ENCODE data around the gene TBX18. TPM values are rescaled to one million over a fixed set of nuclear protein-coding genes. Genes with fewer than 3 reads are reported as not detected.

The TBX18 gene
- total and polyA plus RNA-seq, 2 donors from 2014 or later: 4.1 TPM; not detected in 1

GRCh38 chr6:84779380-84779779 is 15.0 kb upstream of the TBX18 start:
- no peak for TF ChIP-seq CTCF (IDR thresholded peaks at IDR 0.05; ENCODE audit: borderline replicate concordance, extremely low read depth, insufficient read depth)
- no peaks in the 10 kb centered on the region for H3K9me3 ChIP-seq (ENCODE audit: control insufficient read depth in 2 of 3, insufficient read depth in 1 of 3, low read length in 3 of 3)
- intact Hi-C loops (cut with DNase I): no loop called here
- no peaks in the 10 kb centered on the region for H3K36me3 ChIP-seq (ENCODE audit: control insufficient read depth in 2 of 3, insufficient read depth in 3 of 3, low read length in 3 of 3)
- DNase-seq (no peak), FAIRE-seq (no peak)
- no peak overlapping the region for H3K4me3 ChIP-seq (ENCODE audit: low read length in 3 of 3)
- H3K4me1 ChIP-seq (ENCODE audit: control insufficient read depth in 2 of 3, insufficient read depth in 2 of 3, low read depth in 1 of 3, low read length in 3 of 3): no peaks in the 10 kb centered on the region
- H3K27me3 ChIP-seq (ENCODE audit: control insufficient read depth, insufficient read depth, low read length): peaks cover 22% of the 10 kb centered on the region
- H3K27ac ChIP-seq (ENCODE audit: low read depth in 2 of 2, low read length in 2 of 2): no peak overlapping the region
- no peak overlapping the region for H3K9ac ChIP-seq (ENCODE audit: low read length in 3 of 3)

- TF ChIP-seq CTCF (IDR thresholded peaks at IDR 0.05; ENCODE audit: borderline replicate concordance, extremely low read depth, insufficient read depth): no peak
- Histone ChIP-seq H3K27ac (ENCODE audit: low read depth in 2 of 2, low read length in 2 of 2) (no peak overlapping the region), H3K4me1 (ENCODE audit: control insufficient read depth in 2 of 3, insufficient read depth in 2 of 3, low read depth in 1 of 3, low read length in 3 of 3) (no peaks in the 10 kb centered on the region), H3K36me3 (ENCODE audit: control insufficient read depth in 2 of 3, insufficient read depth in 3 of 3, low read length in 3 of 3) (no peaks in the 10 kb centered on the region), H3K9me3 (ENCODE audit: control insufficient read depth in 2 of 3, insufficient read depth in 1 of 3, low read length in 3 of 3) (no peaks in the 10 kb centered on the region), H3K4me3 (ENCODE audit: low read length in 3 of 3) (no peak overlapping the region), H3K27me3 (ENCODE audit: control insufficient read depth, insufficient read depth, low read length) (peaks cover 27% of the 10 kb centered on the region), H3K9ac (ENCODE audit: low read length in 3 of 3) (no peak overlapping the region)
- intact Hi-C loops (cut with DNase I): no loop called here
- no peak for FAIRE-seq
- no peak for DNase-seq
These were observed 13.5 kb upstream of the TBX18 start for GRCh38 chr6:84777888-84778287.

GRCh38 chr6:84776392-84776791 is 12.0 kb upstream of the TBX18 start:
- Histone ChIP-seq H3K27me3 (ENCODE audit: control insufficient read depth, insufficient read depth, low read length) (peaks cover 41% of the 10 kb centered on the region), H3K36me3 (ENCODE audit: control insufficient read depth in 2 of 3, insufficient read depth in 3 of 3, low read length in 3 of 3) (no peaks in the 10 kb centered on the region), H3K9ac (ENCODE audit: low read length in 3 of 3) (no peak overlapping the region), H3K4me3 (ENCODE audit: low read length in 3 of 3) (no peak overlapping the region), H3K9me3 (ENCODE audit: control insufficient read depth in 2 of 3, insufficient read depth in 1 of 3, low read length in 3 of 3) (peaks cover 0 to 3% (median 0%) of the 10 kb centered on the region in 3 donors), H3K27ac (ENCODE audit: low read depth in 2 of 2, low read length in 2 of 2) (no peak overlapping the region), H3K4me1 (ENCODE audit: control insufficient read depth in 2 of 3, insufficient read depth in 2 of 3, low read depth in 1 of 3, low read length in 3 of 3) (no peaks in the 10 kb centered on the region)
- intact Hi-C loops (cut with DNase I): no loop called here
- FAIRE-seq (no peak), DNase-seq (no peak)
- no peak for TF ChIP-seq CTCF (IDR thresholded peaks at IDR 0.05; ENCODE audit: borderline replicate concordance, extremely low read depth, insufficient read depth)

- Histone ChIP-seq H3K36me3 (ENCODE audit: control insufficient read depth in 2 of 3, insufficient read depth in 3 of 3, low read length in 3 of 3) (no peaks in the 10 kb centered on the region), H3K4me3 (ENCODE audit: low read length in 3 of 3) (no peak overlapping the region), H3K4me1 (ENCODE audit: control insufficient read depth in 2 of 3, insufficient read depth in 2 of 3, low read depth in 1 of 3, low read length in 3 of 3) (no peaks in the 10 kb centered on the region), H3K9me3 (ENCODE audit: control insufficient read depth in 2 of 3, insufficient read depth in 1 of 3, low read length in 3 of 3) (peaks cover 0 to 3% (median 0%) of the 10 kb centered on the region in 3 donors), H3K9ac (ENCODE audit: low read length in 3 of 3) (no peak overlapping the region), H3K27ac (ENCODE audit: low read depth in 2 of 2, low read length in 2 of 2) (no peak overlapping the region), H3K27me3 (ENCODE audit: control insufficient read depth, insufficient read depth, low read length) (peaks cover 46% of the 10 kb centered on the region)
- TF ChIP-seq CTCF (IDR thresholded peaks at IDR 0.05; ENCODE audit: borderline replicate concordance, extremely low read depth, insufficient read depth): no peak
- DNase-seq (no peak), FAIRE-seq (no peak)
- intact Hi-C loops (cut with DNase I): no loop called here
These were observed 11.4 kb upstream of the TBX18 start for GRCh38 chr6:84775751-84776150.
